Measurements from ENCODE around the gene RUVBL1. TPM values are rescaled to one million over a fixed set of nuclear protein-coding genes. Genes with fewer than 3 reads are reported as not detected.

RUVBL1 gene
- total RNA-seq, 1 experiment from 2014 or later = 153 TPM

- Histone ChIP-seq H3K27me3 (replicated peaks; ENCODE audit: insufficient read depth, low read depth, low read length, poor library complexity) (no peaks in the 10 kb centered on the region), H3K36me3 (ENCODE audit: insufficient read depth, low read length, poor library complexity, severe bottlenecking) (no peaks in the 10 kb centered on the region), H3K9me3 (ENCODE audit: low read depth, low read length, poor library complexity, severe bottlenecking) (no peaks in the 10 kb centered on the region), H3K4me1 (ENCODE audit: insufficient read depth, low read length, poor library complexity, severe bottlenecking) (peaks cover 3% of the 10 kb centered on the region), H3K4me3 (ENCODE audit: low read depth, low read length, poor library complexity, severe bottlenecking) (no peak overlapping the region), H3K27ac (ENCODE audit: low read depth, low read length, poor library complexity, severe bottlenecking) (no peak overlapping the region)
- TF ChIP-seq EZH2 (IDR thresholded peaks at IDR 0.05; ENCODE audit: borderline replicate concordance, low read depth, low read length, poor library complexity, severe bottlenecking) (no peak), CTCF (conservative IDR thresholded peaks at IDR 0.05; ENCODE audit: low read depth, low read length) (no peak)
- DNase-seq (ENCODE audit: low spot score) = no peak
- ChIA-PET CTCF (no interaction called here), POLR2A (ENCODE audit: low non-redundant PET) (no interaction called here)
- intact Hi-C loops (cut with micrococcal nuclease; ENCODE audit: unreplicated experiment) = no loop called here
- BruUV-seq (replicated peaks) = no TSS peak
Measured at GRCh38 chr3:128166971-128167453, 43.4 kb upstream of the RUVBL1 start.

- no peak for DNase-seq (ENCODE audit: low spot score)
- Histone ChIP-seq H3K4me1 (ENCODE audit: insufficient read depth, low read length, poor library complexity, severe bottlenecking) (no peaks in the 10 kb centered on the region), H3K27ac (ENCODE audit: low read depth, low read length, poor library complexity, severe bottlenecking) (no peak overlapping the region), H3K36me3 (ENCODE audit: insufficient read depth, low read length, poor library complexity, severe bottlenecking) (no peaks in the 10 kb centered on the region), H3K4me3 (ENCODE audit: low read depth, low read length, poor library complexity, severe bottlenecking) (no peak overlapping the region), H3K27me3 (replicated peaks; ENCODE audit: insufficient read depth, low read depth, low read length, poor library complexity) (no peaks in the 10 kb centered on the region), H3K9me3 (ENCODE audit: low read depth, low read length, poor library complexity, severe bottlenecking) (no peaks in the 10 kb centered on the region)
- ChIA-PET POLR2A (ENCODE audit: low non-redundant PET) (no interaction called here), CTCF (no interaction called here)
- no TSS peak for BruUV-seq (replicated peaks)
- intact Hi-C loops (cut with micrococcal nuclease; ENCODE audit: unreplicated experiment) = no loop called here
- TF ChIP-seq CTCF (conservative IDR thresholded peaks at IDR 0.05; ENCODE audit: low read depth, low read length) (no peak), EZH2 (IDR thresholded peaks at IDR 0.05; ENCODE audit: borderline replicate concordance, low read depth, low read length, poor library complexity, severe bottlenecking) (no peak)
Measured at GRCh38 chr3:128163432-128163831, 39.8 kb upstream of the RUVBL1 start.

GRCh38 chr3:128160661-128161060 is 37.0 kb upstream of the RUVBL1 start:
- TF ChIP-seq CTCF (conservative IDR thresholded peaks at IDR 0.05; ENCODE audit: low read depth, low read length) (no peak), EZH2 (IDR thresholded peaks at IDR 0.05; ENCODE audit: borderline replicate concordance, low read depth, low read length, poor library complexity, severe bottlenecking) (no peak)
- BruUV-seq (replicated peaks) = no TSS peak

More at GRCh38 chr3:128160661-128161060, 37.0 kb upstream of the RUVBL1 start:
- H3K36me3 ChIP-seq (ENCODE audit: insufficient read depth, low read length, poor library complexity, severe bottlenecking) = peaks cover 17% of the 10 kb centered on the region
- H3K4me1 ChIP-seq (ENCODE audit: insufficient read depth, low read length, poor library complexity, severe bottlenecking) = no peaks in the 10 kb centered on the region
- H3K9me3 ChIP-seq (ENCODE audit: low read depth, low read length, poor library complexity, severe bottlenecking) = no peaks in the 10 kb centered on the region
- no peaks in the 10 kb centered on the region for H3K27me3 ChIP-seq (replicated peaks; ENCODE audit: insufficient read depth, low read depth, low read length, poor library complexity)
- H3K27ac ChIP-seq (ENCODE audit: low read depth, low read length, poor library complexity, severe bottlenecking) = no peak overlapping the region
- no peak for DNase-seq (ENCODE audit: low spot score)
- POLR2A ChIA-PET (ENCODE audit: low non-redundant PET) = no interaction called here
- intact Hi-C loops (cut with micrococcal nuclease; ENCODE audit: unreplicated experiment) = no loop called here
- CTCF ChIA-PET = no interaction called here
- no peak overlapping the region for H3K4me3 ChIP-seq (ENCODE audit: low read depth, low read length, poor library complexity, severe bottlenecking)
